ENCODE data around the gene KRTAP12-3.

DNA sequence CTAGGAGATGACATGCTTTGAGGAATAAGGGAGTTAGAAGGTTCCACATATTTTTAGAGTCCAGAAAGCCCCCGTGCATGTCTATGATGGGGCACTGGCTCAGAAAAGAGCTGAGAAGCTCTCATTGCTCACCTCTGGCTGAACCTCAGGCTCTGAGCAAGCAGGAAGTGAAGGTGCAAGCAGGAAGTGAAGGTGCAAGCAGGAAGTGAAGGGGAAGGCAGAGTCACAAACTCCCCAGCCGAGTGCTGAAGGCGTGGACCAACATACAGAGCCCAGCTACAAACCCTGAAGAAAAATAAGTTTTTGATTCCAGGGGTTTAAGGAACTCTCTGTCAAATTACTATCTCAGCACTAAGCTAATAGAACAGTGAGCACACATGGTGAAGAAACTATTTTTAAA is 38.8 kb upstream of the KRTAP12-3 start:
- TF ChIP-seq CBFB (CRISPR knock-in tag; IDR thresholded peaks at IDR 0.05; ENCODE audit: low read depth) (no peak), CREM (CRISPR knock-in tag; IDR thresholded peaks at IDR 0.05) (no peak), FOXK1 (CRISPR knock-in tag; IDR thresholded peaks at IDR 0.05) (no peak), ZNF263 (CRISPR knock-in tag; IDR thresholded peaks at IDR 0.05; ENCODE audit: low read depth) (no peak), ZNF423 (CRISPR knock-in tag; IDR thresholded peaks at IDR 0.05) (no peak), ATF1 (CRISPR knock-in tag; IDR thresholded peaks at IDR 0.05) (no peak), TCF7 (CRISPR knock-in tag; IDR thresholded peaks at IDR 0.05; ENCODE audit: low read depth) (no peak)
- TF ChIP-seq, protein P1, sequence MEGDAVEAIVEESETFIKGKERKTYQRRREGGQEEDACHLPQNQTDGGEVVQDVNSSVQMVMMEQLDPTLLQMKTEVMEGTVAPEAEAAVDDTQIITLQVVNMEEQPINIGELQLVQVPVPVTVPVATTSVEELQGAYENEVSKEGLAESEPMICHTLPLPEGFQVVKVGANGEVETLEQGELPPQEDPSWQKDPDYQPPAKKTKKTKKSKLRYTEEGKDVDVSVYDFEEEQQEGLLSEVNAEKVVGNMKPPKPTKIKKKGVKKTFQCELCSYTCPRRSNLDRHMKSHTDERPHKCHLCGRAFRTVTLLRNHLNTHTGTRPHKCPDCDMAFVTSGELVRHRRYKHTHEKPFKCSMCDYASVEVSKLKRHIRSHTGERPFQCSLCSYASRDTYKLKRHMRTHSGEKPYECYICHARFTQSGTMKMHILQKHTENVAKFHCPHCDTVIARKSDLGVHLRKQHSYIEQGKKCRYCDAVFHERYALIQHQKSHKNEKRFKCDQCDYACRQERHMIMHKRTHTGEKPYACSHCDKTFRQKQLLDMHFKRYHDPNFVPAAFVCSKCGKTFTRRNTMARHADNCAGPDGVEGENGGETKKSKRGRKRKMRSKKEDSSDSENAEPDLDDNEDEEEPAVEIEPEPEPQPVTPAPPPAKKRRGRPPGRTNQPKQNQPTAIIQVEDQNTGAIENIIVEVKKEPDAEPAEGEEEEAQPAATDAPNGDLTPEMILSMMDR (IDR thresholded peaks at IDR 0.05) = no peak; the same call in 1 of the 2 replicates
- TF ChIP-seq, protein P2, sequence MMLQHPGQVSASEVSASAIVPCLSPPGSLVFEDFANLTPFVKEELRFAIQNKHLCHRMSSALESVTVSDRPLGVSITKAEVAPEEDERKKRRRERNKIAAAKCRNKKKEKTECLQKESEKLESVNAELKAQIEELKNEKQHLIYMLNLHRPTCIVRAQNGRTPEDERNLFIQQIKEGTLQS (CRISPR knock-in tag; conservative IDR thresholded peaks at IDR 0.05) = no peak
- TF ChIP-seq, protein P3, sequence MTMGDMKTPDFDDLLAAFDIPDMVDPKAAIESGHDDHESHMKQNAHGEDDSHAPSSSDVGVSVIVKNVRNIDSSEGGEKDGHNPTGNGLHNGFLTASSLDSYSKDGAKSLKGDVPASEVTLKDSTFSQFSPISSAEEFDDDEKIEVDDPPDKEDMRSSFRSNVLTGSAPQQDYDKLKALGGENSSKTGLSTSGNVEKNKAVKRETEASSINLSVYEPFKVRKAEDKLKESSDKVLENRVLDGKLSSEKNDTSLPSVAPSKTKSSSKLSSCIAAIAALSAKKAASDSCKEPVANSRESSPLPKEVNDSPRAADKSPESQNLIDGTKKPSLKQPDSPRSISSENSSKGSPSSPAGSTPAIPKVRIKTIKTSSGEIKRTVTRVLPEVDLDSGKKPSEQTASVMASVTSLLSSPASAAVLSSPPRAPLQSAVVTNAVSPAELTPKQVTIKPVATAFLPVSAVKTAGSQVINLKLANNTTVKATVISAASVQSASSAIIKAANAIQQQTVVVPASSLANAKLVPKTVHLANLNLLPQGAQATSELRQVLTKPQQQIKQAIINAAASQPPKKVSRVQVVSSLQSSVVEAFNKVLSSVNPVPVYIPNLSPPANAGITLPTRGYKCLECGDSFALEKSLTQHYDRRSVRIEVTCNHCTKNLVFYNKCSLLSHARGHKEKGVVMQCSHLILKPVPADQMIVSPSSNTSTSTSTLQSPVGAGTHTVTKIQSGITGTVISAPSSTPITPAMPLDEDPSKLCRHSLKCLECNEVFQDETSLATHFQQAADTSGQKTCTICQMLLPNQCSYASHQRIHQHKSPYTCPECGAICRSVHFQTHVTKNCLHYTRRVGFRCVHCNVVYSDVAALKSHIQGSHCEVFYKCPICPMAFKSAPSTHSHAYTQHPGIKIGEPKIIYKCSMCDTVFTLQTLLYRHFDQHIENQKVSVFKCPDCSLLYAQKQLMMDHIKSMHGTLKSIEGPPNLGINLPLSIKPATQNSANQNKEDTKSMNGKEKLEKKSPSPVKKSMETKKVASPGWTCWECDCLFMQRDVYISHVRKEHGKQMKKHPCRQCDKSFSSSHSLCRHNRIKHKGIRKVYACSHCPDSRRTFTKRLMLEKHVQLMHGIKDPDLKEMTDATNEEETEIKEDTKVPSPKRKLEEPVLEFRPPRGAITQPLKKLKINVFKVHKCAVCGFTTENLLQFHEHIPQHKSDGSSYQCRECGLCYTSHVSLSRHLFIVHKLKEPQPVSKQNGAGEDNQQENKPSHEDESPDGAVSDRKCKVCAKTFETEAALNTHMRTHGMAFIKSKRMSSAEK (CRISPR knock-in tag; IDR thresholded peaks at IDR 0.05; ENCODE audit: borderline replicate concordance) = no peak
- TF ChIP-seq, protein P4, sequence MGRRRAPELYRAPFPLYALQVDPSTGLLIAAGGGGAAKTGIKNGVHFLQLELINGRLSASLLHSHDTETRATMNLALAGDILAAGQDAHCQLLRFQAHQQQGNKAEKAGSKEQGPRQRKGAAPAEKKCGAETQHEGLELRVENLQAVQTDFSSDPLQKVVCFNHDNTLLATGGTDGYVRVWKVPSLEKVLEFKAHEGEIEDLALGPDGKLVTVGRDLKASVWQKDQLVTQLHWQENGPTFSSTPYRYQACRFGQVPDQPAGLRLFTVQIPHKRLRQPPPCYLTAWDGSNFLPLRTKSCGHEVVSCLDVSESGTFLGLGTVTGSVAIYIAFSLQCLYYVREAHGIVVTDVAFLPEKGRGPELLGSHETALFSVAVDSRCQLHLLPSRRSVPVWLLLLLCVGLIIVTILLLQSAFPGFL (CRISPR knock-in tag; IDR thresholded peaks at IDR 0.05; ENCODE audit: borderline replicate concordance) = no peak

Data from WTC11 (cell line).